Measurements from ENCODE around the gene SMIM23. TPM values are rescaled to one million over a fixed set of nuclear protein-coding genes. Genes with fewer than 3 reads are reported as not detected.

The SMIM23 gene
- total and polyA plus RNA-seq, 2 experiments from 2014 or later = not detected

Other genes with a start within 250 kb of the SMIM23 start
- gene FBXW11, start 220.8 kb downstream of the SMIM23 start, total RNA-seq (2014; rRNA removed; shearing (Covaris generic)) = 88.0 and 102 TPM in 2 replicates
- 45.0 and 49.1 TPM in 2 replicates for gene FBXW11, start 220.8 kb downstream of the SMIM23 start, polyA plus RNA-seq (2016; fragmentation: Nextera tagmentation; extraction: Ambion mirVana)